H1 (cell line): Measurements from ENCODE around the gene ARMCX2. TPM values are rescaled to one million over a fixed set of nuclear protein-coding genes. Genes with fewer than 3 reads are reported as not detected.

Source experiments
- CTCF ChIA-PET: fragments of 300-600 bp; sonication (Branson Sonifier 250); formaldehyde crosslinking; loops from one replicate; lab custom pipeline; 2021; ENCODE audit not compliant: partially characterized antibody; lab: Charles Lee
- POLR2A ChIA-PET: fragments of 300-600 bp; sonication (Branson Sonifier 250); formaldehyde crosslinking; loops from one replicate; lab custom pipeline; 2021; ENCODE audit warnings: inconsistent platforms; ENCODE audit not compliant: partially characterized antibody; lab: Charles Lee
- DNase-seq, 2 experiments: peaks; one replicate each; pipeline versions ENCODE4 v3.0.0 to v3.0.0-alpha.2; 2010 to 2022; ENCODE audit warnings: low spot score in 2 of 2, low read depth in 1 of 2, mixed read lengths in 1 of 2
- FAIRE-seq: peaks from 2 replicates; lab custom pipeline; 2011; peaks lifted over from hg19 to GRCh38; lab: Jason Lieb, UNC
- H2AFZ ChIP-seq: 2 replicates; pipeline ENCODE4 v1.8.1; 2012; ENCODE audit warnings: low read length, inconsistent platforms
- H2AK5ac ChIP-seq: 2 replicates; pipeline ENCODE4 v1.6.1; 2013; ENCODE audit warnings: low read depth, low read length
- H2BK120ac ChIP-seq: replicated peaks from 2 replicates; pipeline ENCODE3; 2013; ENCODE audit warnings: low read depth, low read length, inconsistent platforms
- H2BK12ac ChIP-seq: 2 replicates; pipeline ENCODE4 v1.6.1; 2013; ENCODE audit warnings: low read depth, low read length
- H2BK15ac ChIP-seq: 2 replicates; pipeline ENCODE4 v1.6.1; 2013; ENCODE audit warnings: low read length
- H2BK20ac ChIP-seq: 2 replicates; pipeline ENCODE4 v1.6.1; 2013; ENCODE audit warnings: low read length
- H2BK5ac ChIP-seq: 2 replicates; pipeline ENCODE4 v1.6.1; 2013; ENCODE audit warnings: low read depth, low read length
- H3K14ac ChIP-seq: 2 replicates; pipeline ENCODE4 v1.6.1; 2013; ENCODE audit warnings: inconsistent platforms; ENCODE audit not compliant: insufficient read length
- H3K18ac ChIP-seq: 2 replicates; pipeline ENCODE4 v1.6.1; 2013; ENCODE audit warnings: low read length; ENCODE audit errors: extremely low read depth
- H3K23ac ChIP-seq: 2 replicates; pipeline ENCODE4 v1.6.1; 2013; ENCODE audit warnings: inconsistent platforms; ENCODE audit not compliant: insufficient read length
- H3K23me2 ChIP-seq: 2 replicates; pipeline ENCODE4 v1.6.1; 2013; ENCODE audit warnings: low read depth, low read length
- H3K27ac ChIP-seq: 2 replicates; pipeline ENCODE4 v1.6.1; 2011; ENCODE audit warnings: low read depth, low read length, inconsistent platforms
- H3K27me3 ChIP-seq, 4 experiments: replicated peaks in 1 of 4; 1 replicate in 1 of 4; 2 replicates in 3 of 4; pipeline versions ENCODE4 v1.6.1 to v1.8.1; 2011 to 2013; ENCODE audit warnings: low read length in 3 of 4, mild to moderate bottlenecking in 3 of 4, inconsistent platforms in 2 of 4, mixed read lengths in 2 of 4, moderate library complexity in 1 of 4; ENCODE audit not compliant: control insufficient read depth in 3 of 4, insufficient read depth in 3 of 4; ENCODE audit errors: extremely low read depth in 1 of 4
- H3K36me3 ChIP-seq, 4 experiments: 2 replicates each; pipeline versions ENCODE4 v1.6.1 to v1.8.1; 2011 to 2013; ENCODE audit warnings: mild to moderate bottlenecking in 4 of 4, low read length in 3 of 4, moderate library complexity in 2 of 4, control low read depth in 1 of 4, inconsistent platforms in 1 of 4; ENCODE audit not compliant: insufficient read depth in 4 of 4, control insufficient read depth in 2 of 4
- H3K4ac ChIP-seq: replicated peaks from 2 replicates; pipeline ENCODE3; 2013; ENCODE audit warnings: low read length, low read depth, mixed read lengths, inconsistent platforms; ENCODE audit not compliant: insufficient read length
- H3K4me1 ChIP-seq, 4 experiments: replicated peaks in 1 of 4; 1 replicate in 1 of 4; 2 replicates in 3 of 4; pipeline versions ENCODE4 v1.6.1 to v1.8.1; 2011 to 2013; ENCODE audit warnings: low read length in 3 of 4, inconsistent platforms in 2 of 4, mixed read lengths in 1 of 4; ENCODE audit not compliant: insufficient read depth in 4 of 4, control insufficient read depth in 3 of 4
- H3K4me2 ChIP-seq, 2 experiments: 2 replicates each; pipeline versions ENCODE4 v1.6.1 to v1.8.1; 2011 to 2013; ENCODE audit warnings: low read depth in 2 of 2, low read length in 2 of 2, control low read depth in 1 of 2, inconsistent platforms in 1 of 2, mild to moderate bottlenecking in 1 of 2; ENCODE audit not compliant: insufficient read depth in 1 of 2
- H3K4me3 ChIP-seq, 4 experiments: fragments of 200-600, 300-600 bp in 1 of 4; sonication (generic), shearing (Covaris generic), sonication (Bioruptor Twin) in 1 of 4; 2 replicates each; pipeline versions ENCODE4 v1.5.1 to v1.8.1; 2011 to 2016; ENCODE audit warnings: low read length in 4 of 4, low read depth in 3 of 4, control low read depth in 2 of 4, inconsistent platforms in 2 of 4, mild to moderate bottlenecking in 2 of 4, mixed read lengths in 1 of 4, moderate library complexity in 1 of 4; ENCODE audit not compliant: insufficient read depth in 2 of 4; ENCODE audit errors: extremely low read depth in 1 of 4
- H3K56ac ChIP-seq: replicated peaks from 2 replicates; pipeline ENCODE3; 2013; ENCODE audit warnings: low read depth, mild to moderate bottlenecking, mixed read lengths, low read length, inconsistent platforms; ENCODE audit not compliant: insufficient read length
- H3K79me1 ChIP-seq: 2 replicates; pipeline ENCODE4 v1.6.1; 2013; ENCODE audit warnings: low read depth, low read length, control low read depth
- H3K79me2 ChIP-seq, 2 experiments: 2 replicates each; pipeline versions ENCODE4 v1.6.1 to v1.8.1; 2012 to 2013; ENCODE audit warnings: low read length in 2 of 2, mild to moderate bottlenecking in 2 of 2, inconsistent platforms in 1 of 2; ENCODE audit not compliant: insufficient read depth in 2 of 2, control insufficient read depth in 1 of 2
- H3K9ac ChIP-seq, 4 experiments: replicated peaks in 1 of 4; 1 replicate in 1 of 4; 2 replicates in 3 of 4; pipeline versions ENCODE4 v1.6.1 to v1.8.1; 2011 to 2013; ENCODE audit warnings: low read depth in 3 of 4, low read length in 3 of 4, control low read depth in 2 of 4, mild to moderate bottlenecking in 2 of 4, moderate library complexity in 2 of 4, inconsistent platforms in 1 of 4; ENCODE audit errors: extremely low read depth in 1 of 4
- H3K9me3 ChIP-seq, 2 experiments: 2 replicates each; pipeline versions ENCODE4 v1.6.1 to v1.8.1; 2012 to 2013; ENCODE audit warnings: mild to moderate bottlenecking in 2 of 2, moderate library complexity in 2 of 2, control low read depth in 1 of 2, inconsistent platforms in 1 of 2, low read depth in 1 of 2, low read length in 1 of 2, mixed read lengths in 1 of 2; ENCODE audit not compliant: insufficient read depth in 2 of 2
- H4K20me1 ChIP-seq, 2 experiments: replicated peaks in 1 of 2; 2 replicates each; pipeline versions ENCODE3 to v1.8.1; 2011 to 2013; ENCODE audit warnings: inconsistent platforms in 2 of 2, low read length in 2 of 2, mild to moderate bottlenecking in 1 of 2; ENCODE audit not compliant: insufficient read depth in 2 of 2, control insufficient read depth in 1 of 2
- H4K5ac ChIP-seq: 2 replicates; pipeline ENCODE4 v1.6.1; 2013; ENCODE audit warnings: low read length, low read depth, mixed read lengths, inconsistent platforms; ENCODE audit not compliant: insufficient read length
- H4K8ac ChIP-seq: 2 replicates; pipeline ENCODE4 v1.8.0; 2013; ENCODE audit warnings: mild to moderate bottlenecking, moderate library complexity, low read length, inconsistent platforms; ENCODE audit not compliant: insufficient read depth; ENCODE audit errors: extremely low read depth
- H4K91ac ChIP-seq: replicated peaks from 2 replicates; pipeline ENCODE3; 2013; ENCODE audit warnings: low read length, mixed read lengths, inconsistent platforms; ENCODE audit not compliant: insufficient read length
- BCL11A ChIP-seq, 2 experiments: IDR thresholded peaks; one replicate each; pipeline ENCODE4 v1.6.1; 2011; ENCODE audit warnings: low read depth in 2 of 2, low read length in 2 of 2, mild to moderate bottlenecking in 2 of 2
- CEBPB ChIP-seq: IDR thresholded peaks from 2 replicates; pipeline ENCODE4 v1.6.1; 2012; ENCODE audit warnings: low read depth, low read length
- E2F6 ChIP-seq: IDR thresholded peaks from 2 replicates; pipeline ENCODE4 v1.6.1; 2012; ENCODE audit warnings: inconsistent platforms
- EGR1 ChIP-seq: IDR thresholded peaks from 2 replicates; pipeline ENCODE4 v1.6.1; 2011; ENCODE audit warnings: low read depth, low read length, borderline replicate concordance
- HDAC6 ChIP-seq: IDR thresholded peaks from one replicate; pipeline ENCODE4 v1.7.1; 2012; ENCODE audit warnings: low read depth, mild to moderate bottlenecking, inconsistent platforms, low read length, moderate library complexity
- PHF8 ChIP-seq: fragments of 200-600 bp; sonication (generic); conservative IDR thresholded peaks from 2 replicates; pipeline ENCODE4 v1.7.1; 2012; ENCODE audit warnings: low read depth, mild to moderate bottlenecking, inconsistent platforms, low read length, moderate library complexity
- POLR2A ChIP-seq, 2 experiments: IDR thresholded peaks; 1 replicate in 1 of 2; 2 replicates in 1 of 2; pipeline ENCODE4 v1.6.1; 2011; ENCODE audit warnings: low read depth in 2 of 2, low read length in 2 of 2, mild to moderate bottlenecking in 2 of 2; ENCODE audit errors: control extremely low read depth in 1 of 2
- RBBP5 ChIP-seq: IDR thresholded peaks from 2 replicates; pipeline ENCODE4 v1.7.1; 2012; ENCODE audit warnings: low read depth, mild to moderate bottlenecking, inconsistent platforms, low read length, moderate library complexity, borderline replicate concordance
- RFX5 ChIP-seq: IDR thresholded peaks from 2 replicates; pipeline ENCODE4 v1.6.1; 2011; ENCODE audit warnings: low read depth, low read length, improper control_type of control experiment, borderline replicate concordance
- SIX5 ChIP-seq: IDR thresholded peaks from 2 replicates; pipeline ENCODE4 v1.6.1; 2011; ENCODE audit warnings: mild to moderate bottlenecking, low read depth, low read length
- YY1 ChIP-seq: IDR thresholded peaks from 2 replicates; pipeline ENCODE4 v1.6.1; 2011; ENCODE audit warnings: low read depth, mild to moderate bottlenecking, low read length
- WGBS, 2 experiments: shearing (Covaris generic) in 1 of 2; methylation state at CpG; one replicate each; pipeline versions ENCODE4 v1.1.6 to v1.1.7; 2013 to 2015; ENCODE audit warnings: low lambda C conversion rate in 2 of 2, mixed read lengths in 2 of 2, inconsistent platforms in 1 of 2, low coverage in 1 of 2, missing lambda C conversion rate in 1 of 2; ENCODE audit not compliant: insufficient replicate concordance in 2 of 2, insufficient coverage in 1 of 2, insufficient read length in 1 of 2; ENCODE audit errors: extremely low coverage in 1 of 2, missing lambda C conversion rate in 1 of 2; 5-methylcytosine and 5-hydroxymethylcytosine counted together
- polyA plus RNA-seq, 7 experiments: library from polyadenylated mRNA; depleted of rRNA in 3 of 7; stranded (reverse) in 5 of 7; unstranded in 2 of 7; fragments of >200 nt in 5 of 7; fragments of 200-250 nt in 2 of 7; gene quantifications; 1 replicate in 5 of 7; 2 replicates in 1 of 7; 4 replicates in 1 of 7; pipeline versions ENCODE4 v1.2.1 to v1.2.3, GENCODE V29; 2011 to 2013; ENCODE audit warnings: missing spikeins in 2 of 7, mixed read lengths in 2 of 7
- total RNA-seq: library from RNA; stranded (reverse); fragmentation: NEBNext Ultra II Directional; extraction: Animal tissue kit (Norgen Biotek cat#: 25700); gene quantifications from 2 replicates; pipeline ENCODE4 v1.2.1, GENCODE V29; 2021

The ARMCX2 gene
- total and polyA plus RNA-seq, 2 of the 8 experiments (the other 6 are each of a cell fraction or from before 2014, with no cell fraction given) = 39.7 to 113 TPM

GRCh38 chrX:101658661-101659491 is 774 bp downstream of the ARMCX2 start:
- Histone ChIP-seq H3K4ac (no peak overlapping the region), H2BK120ac (no peak overlapping the region), H3K79me1 (no peaks in the 10 kb centered on the region; the same call in 1 of the 2 replicates), H4K91ac (no peak overlapping the region), H2BK15ac (no peak overlapping the region), H3K4me3 (peak overlapping the region; percentile 65 to 87 (median 76)), H3K14ac (no peak overlapping the region), H3K27ac (peak overlapping the region; percentile 84), H2BK12ac (no peak overlapping the region), H2AFZ (no peak overlapping the region), H3K36me3 (peaks cover 3 to 18% (median 8%) of the 10 kb centered on the region in 4 experiments; a peak in 6 of 8 replicates), H3K23ac (no peak overlapping the region), H3K56ac (peak overlapping the region; percentile 16), H4K20me1 (no peaks in the 10 kb centered on the region), H4K8ac (peak overlapping the region; percentile 69; the same call in 1 of the 2 replicates), H3K27me3 (no peaks in the 10 kb centered on the region), H3K9me3 (no peaks in the 10 kb centered on the region), H4K5ac (peak overlapping the region; percentile 21), H3K79me2 (no peaks in the 10 kb centered on the region), H2BK20ac (no peak overlapping the region), H2AK5ac (no peak overlapping the region), H3K4me2 (peak overlapping the region; percentile 68 to 91), H3K18ac (peak overlapping the region; percentile 78), H2BK5ac (no peak overlapping the region; the same call in 1 of the 2 replicates), H3K9ac (peak overlapping the region; percentile 13 to 89 (median 68)), H3K4me1 (peaks cover 0 to 4% (median 1%) of the 10 kb centered on the region in 4 experiments; a peak in 2 of 7 replicates), H3K23me2 (no peaks in the 10 kb centered on the region)
- WGBS, 2 experiments = 1% methylated on average over 15 of the region's 38 CpGs; no CpG with 5 or more reads in 1 of the 2 experiments
- ChIA-PET POLR2A (interaction anchor here (0.7 to 1.7 kb wide), 7 partner anchors 10 to 268 kb away, joined by 3 to 5 read pairs (median 3); partner anchors contain the start of genes ARMCX6 and RPL36A), CTCF (no interaction called here)
- DNase-seq (peak in 1 of 2 experiments; percentile 74), FAIRE-seq (no peak)
- TF ChIP-seq SIX5 (no peak), EGR1 (no peak), RFX5 (no peak), CEBPB (no peak), BCL11A (IDR thresholded peaks at IDR 0.05; ENCODE audit: low read depth in 2 of 2, low read length in 2 of 2) (no peak), POLR2A (IDR thresholded peaks at IDR 0.05; ENCODE audit: control extremely low read depth in 1 of 2, low read depth in 2 of 2, low read length in 2 of 2) (peak in 1 of 2 experiments; percentile 75; a peak in 2 of 3 replicates), HDAC6 (no peak), RBBP5 (peak; percentile 74; the same call in 1 of the 2 replicates), YY1 (peak; percentile 83), E2F6 (no peak), PHF8 (0 out of 2 replicates have a peak, but pooled peaks have one; percentile 35)
